Peyer's patch (tissue), 4 donors: ENCODE results near the gene ELMOD1. TPM values are rescaled to one million over a fixed set of nuclear protein-coding genes. Genes with fewer than 3 reads are reported as not detected.

Experiments
- DNase-seq, 3 donors: peaks; one replicate each; pipeline ENCODE4 v3.0.0-alpha.2; 2017 to 2019
- H3K27ac ChIP-seq, 4 donors: fragments of 200-600 bp; sonication (generic); one replicate each; pipeline ENCODE4 v1.5.1; 2016 to 2019
- H3K27me3 ChIP-seq, 2 donors: fragments of 200-600 bp; sonication (generic); one replicate each; pipeline ENCODE4 v1.5.1; 2019
- H3K36me3 ChIP-seq, 3 donors: fragments of 200-600 bp; sonication (generic); one replicate each; pipeline ENCODE4 v1.5.1; 2016 to 2019
- H3K4me1 ChIP-seq, 4 donors: fragments of 200-600 bp; sonication (generic); one replicate each; pipeline ENCODE4 v1.5.1; 2016 to 2019
- H3K4me3 ChIP-seq, 4 donors: fragments of 200-600 bp; sonication (generic); 1 replicate in 3 of 4; 2 replicates in 1 of 4; pipeline ENCODE4 v1.5.1; 2016 to 2019; ENCODE audit warnings: mild to moderate bottlenecking in 1 of 4
- H3K9me3 ChIP-seq, 4 donors: fragments of 200-600 bp; sonication (generic); one replicate each; pipeline ENCODE4 v1.5.1; 2016 to 2019; ENCODE audit warnings: mild to moderate bottlenecking in 1 of 4
- CTCF ChIP-seq, 6 experiments: fragments of 450-650 bp in 4 of 6; fragments of 200-600 bp in 2 of 6; sonication (generic) in 1 of 6; IDR thresholded peaks; one replicate each; pipeline ENCODE4 v1.5.1; 2017 to 2019; ENCODE audit warnings: antibody characterized with exemption in 6 of 6, mild to moderate bottlenecking in 3 of 6, moderate library complexity in 1 of 6
- POLR2A ChIP-seq, 2 donors: fragments of 450-650 bp; IDR thresholded peaks; one replicate each; pipeline ENCODE4 v1.5.1; 2017; ENCODE audit warnings: antibody characterized with exemption in 2 of 2, mild to moderate bottlenecking in 2 of 2, moderate library complexity in 2 of 2
- total RNA-seq, 4 donors: library from RNA; depleted of rRNA; stranded (reverse); fragments of >200 nt; gene quantifications; one replicate each; pipeline ENCODE4 v1.1.0, GENCODE V29; 2016

ELMOD1 gene
- total RNA-seq, 4 donors from 2014 or later = not detected

- DNase-seq = no peak
- TF ChIP-seq CTCF (IDR thresholded peaks at IDR 0.05) = no peak
- no peak for TF ChIP-seq POLR2A (IDR thresholded peaks at IDR 0.05)
- Histone ChIP-seq H3K27me3 (no peaks in the 10 kb centered on the region), H3K9me3 (no peaks in the 10 kb centered on the region), H3K36me3 (no peaks in the 10 kb centered on the region), H3K27ac (peak overlapping the region in 1 of 4 donors; percentile 12), H3K4me3 (no peak overlapping the region), H3K4me1 (no peaks in the 10 kb centered on the region)
Observed at GRCh38 chr11:107695446-107695845, 104.5 kb downstream of the ELMOD1 start.

GRCh38 chr11:107696140-107696539 is 105.2 kb downstream of the ELMOD1 start:
- Histone ChIP-seq H3K4me1 (no peaks in the 10 kb centered on the region), H3K4me3 (no peak overlapping the region), H3K9me3 (no peaks in the 10 kb centered on the region), H3K27ac (peak overlapping the region in 1 of 4 donors; percentile 12), H3K27me3 (no peaks in the 10 kb centered on the region), H3K36me3 (no peaks in the 10 kb centered on the region)
- TF ChIP-seq CTCF (IDR thresholded peaks at IDR 0.05) = no peak
- TF ChIP-seq POLR2A (IDR thresholded peaks at IDR 0.05) = no peak
- DNase-seq = no peak

GRCh38 chr11:107697291-107697690 is 106.3 kb downstream of the ELMOD1 start:
- Histone ChIP-seq H3K4me3 (no peak overlapping the region), H3K9me3 (no peaks in the 10 kb centered on the region), H3K4me1 (no peaks in the 10 kb centered on the region), H3K27me3 (no peaks in the 10 kb centered on the region), H3K36me3 (no peaks in the 10 kb centered on the region), H3K27ac (no peak overlapping the region)
- DNase-seq = no peak
- TF ChIP-seq CTCF (IDR thresholded peaks at IDR 0.05) (no peak), POLR2A (IDR thresholded peaks at IDR 0.05) (no peak)

GRCh38 chr11:107699371-107700285 is 108.7 kb downstream of the ELMOD1 start:
- H3K9me3 ChIP-seq = no peaks in the 10 kb centered on the region
- no peaks in the 10 kb centered on the region for H3K4me1 ChIP-seq
- no peak for TF ChIP-seq POLR2A (IDR thresholded peaks at IDR 0.05)
- no peak for TF ChIP-seq CTCF (IDR thresholded peaks at IDR 0.05)
- H3K27me3 ChIP-seq = no peaks in the 10 kb centered on the region
- H3K27ac ChIP-seq = no peak overlapping the region
- no peaks in the 10 kb centered on the region for H3K36me3 ChIP-seq
- DNase-seq = no peak
- H3K4me3 ChIP-seq = no peak overlapping the region

- Histone ChIP-seq H3K27ac (no peak overlapping the region), H3K27me3 (no peaks in the 10 kb centered on the region), H3K4me1 (no peaks in the 10 kb centered on the region), H3K36me3 (no peaks in the 10 kb centered on the region), H3K4me3 (no peak overlapping the region), H3K9me3 (no peaks in the 10 kb centered on the region)
- no peak for DNase-seq
- no peak for TF ChIP-seq CTCF (IDR thresholded peaks at IDR 0.05)
- TF ChIP-seq POLR2A (IDR thresholded peaks at IDR 0.05) = no peak
Observed at GRCh38 chr11:107702109-107702660, 111.2 kb downstream of the ELMOD1 start.
